ENCODE results near the gene PRDM16. TPM values are rescaled to one million over a fixed set of nuclear protein-coding genes. Genes with fewer than 3 reads are reported as not detected.
"Not testable (repeated sequence)": the region's sequence is repeated elsewhere in the genome, so short reads cannot be mapped to it uniquely, and the experiment has no call there.

Gene PRDM16
- total RNA-seq, 1 experiment from 2014 or later: 6.1 TPM

DNA sequence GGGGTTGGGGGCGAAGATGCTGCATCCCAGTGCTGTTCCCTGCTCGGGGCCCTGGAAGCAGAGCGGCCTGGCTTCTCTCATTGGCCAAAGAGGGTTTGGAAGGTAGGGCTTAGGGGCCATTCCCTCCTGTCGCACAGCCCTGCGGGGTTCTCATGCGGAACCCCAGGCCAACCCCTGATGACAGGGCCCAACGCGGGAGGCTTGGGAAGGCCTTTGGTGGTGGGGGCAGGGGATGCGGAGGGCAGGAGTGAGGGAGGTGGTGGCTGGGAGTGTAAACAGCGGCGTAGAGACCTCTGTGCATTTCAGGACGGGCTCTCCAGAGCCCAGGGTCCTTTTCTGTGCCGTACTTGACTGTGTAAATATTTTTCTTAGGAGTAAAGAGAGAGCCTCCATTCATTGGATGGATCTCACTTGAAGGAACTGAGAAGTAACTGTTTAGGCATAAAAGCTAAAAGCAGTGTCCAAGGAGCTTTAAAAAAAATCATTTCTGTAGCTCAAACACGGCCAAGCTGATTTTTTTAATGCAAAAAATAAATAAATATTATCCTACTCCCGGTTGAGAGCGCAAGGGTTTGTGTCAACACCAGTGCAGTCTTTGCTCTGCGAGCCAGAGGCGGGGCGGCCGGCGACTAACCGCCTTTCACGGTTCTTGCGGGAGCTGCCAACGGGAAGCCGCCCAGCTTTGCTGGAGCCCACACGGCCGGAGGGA is 169.1 kb downstream of the PRDM16 start:
- RAD21 ChIA-PET (ENCODE audit: low non-redundant PET in 1 of 2, low total read pairs in 2 of 2, uncharacterized antibody in 2 of 2, unreplicated experiment in 2 of 2): interaction anchor here in 1 of 2 experiments (0.5 kb wide), 1 partner anchor 1678 kb away, joined by 3 read pairs; no protein-coding TSS in a partner anchor
- Histone ChIP-seq H4K20me1 (ENCODE audit: insufficient read depth) (no peaks in the 10 kb centered on the region), H3K27ac (ENCODE audit: low read depth, low read length) (no peak overlapping the region), H3K9me3 (ENCODE audit: control insufficient read depth in 1 of 2, insufficient read depth in 1 of 2, low read depth in 1 of 2, low read length in 2 of 2) (no peaks in the 10 kb centered on the region), H3K36me3 (ENCODE audit: control insufficient read depth in 1 of 2, insufficient read depth in 2 of 2, low read length in 2 of 2) (no peaks in the 10 kb centered on the region), H3K4me1 (ENCODE audit: control insufficient read depth in 1 of 2, insufficient read depth in 2 of 2, low read length in 2 of 2) (no peaks in the 10 kb centered on the region), H3K79me2 (ENCODE audit: insufficient read depth, low read length) (no peaks in the 10 kb centered on the region), H2AFZ (ENCODE audit: low read depth, low read length, poor library complexity, severe bottlenecking) (no peak overlapping the region), H3K9me2 (ENCODE audit: insufficient read depth) (no peaks in the 10 kb centered on the region), H3K9ac (ENCODE audit: low read length) (no peak overlapping the region), H3K4me3 (replicated peaks in 1 of 2; ENCODE audit: low read depth in 1 of 2, low read length in 2 of 2) (no peak overlapping the region), H3K27me3 (ENCODE audit: insufficient read depth, low read length) (no peaks in the 10 kb centered on the region), H3K4me2 (ENCODE audit: low read length) (no peak overlapping the region)
- BruUV-seq (replicated peaks): no TSS peak
- DNase-seq (ENCODE audit: low read depth, low spot score): no peak
- TF ChIP-seq JUND (IDR thresholded peaks at IDR 0.05) (no peak), SRF (IDR thresholded peaks at IDR 0.05; ENCODE audit: low read depth) (no peak), EZH2 (IDR thresholded peaks at IDR 0.05) (no peak), ELF1 (IDR thresholded peaks at IDR 0.05; ENCODE audit: borderline replicate concordance, low read depth) (no peak), TCF7L2 (IDR thresholded peaks at IDR 0.05; ENCODE audit: borderline replicate concordance, extremely low read depth, insufficient read depth, insufficient read length) (no peak), CEBPB (IDR thresholded peaks at IDR 0.05; ENCODE audit: low read depth) (no peak)
- no peak for ATAC-seq
- CTCF ChIA-PET: no interaction called here
- intact Hi-C loops (cut with micrococcal nuclease): no loop called here
- POLR2A ChIA-PET: no interaction called here

DNA sequence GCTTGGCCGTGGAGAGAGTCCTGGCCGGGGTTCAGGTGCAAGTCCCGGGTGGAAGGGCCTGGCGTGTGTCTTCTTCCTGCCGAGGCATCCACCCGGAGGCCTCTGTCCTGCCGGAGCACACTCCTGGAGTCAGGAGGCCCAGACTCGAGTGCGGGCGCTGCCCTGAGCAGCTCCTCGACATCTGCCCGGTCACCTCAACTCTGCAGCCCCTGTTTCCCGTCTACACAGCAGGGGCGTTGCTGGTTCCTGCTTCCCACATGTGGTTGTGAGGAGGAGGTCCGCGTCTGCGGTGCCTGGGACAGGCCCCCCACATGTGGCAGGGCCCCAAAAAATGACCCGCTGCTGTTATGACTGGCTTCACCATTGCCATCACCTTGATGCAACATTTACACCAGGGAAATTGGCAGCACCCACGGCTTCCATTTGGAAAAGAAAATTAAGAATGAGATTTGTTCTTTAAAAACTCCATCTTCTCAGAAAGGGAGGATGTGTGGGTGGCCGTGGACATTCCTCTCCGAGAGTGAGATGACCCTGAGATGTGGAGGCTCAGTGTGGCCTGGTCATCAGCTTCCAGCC is 169.8 kb downstream of the PRDM16 start:
- Histone ChIP-seq H3K9ac (ENCODE audit: low read length) (no peak overlapping the region), H4K20me1 (ENCODE audit: insufficient read depth) (no peaks in the 10 kb centered on the region), H3K4me1 (ENCODE audit: control insufficient read depth in 1 of 2, insufficient read depth in 2 of 2, low read length in 2 of 2) (no peaks in the 10 kb centered on the region), H3K4me3 (replicated peaks in 1 of 2; ENCODE audit: low read depth in 1 of 2, low read length in 2 of 2) (no peak overlapping the region), H3K9me3 (ENCODE audit: control insufficient read depth in 1 of 2, insufficient read depth in 1 of 2, low read depth in 1 of 2, low read length in 2 of 2) (no peaks in the 10 kb centered on the region), H3K27ac (ENCODE audit: low read depth, low read length) (no peak overlapping the region), H3K36me3 (ENCODE audit: control insufficient read depth in 1 of 2, insufficient read depth in 2 of 2, low read length in 2 of 2) (no peaks in the 10 kb centered on the region), H3K9me2 (ENCODE audit: insufficient read depth) (no peaks in the 10 kb centered on the region), H3K4me2 (ENCODE audit: low read length) (no peak overlapping the region), H3K79me2 (ENCODE audit: insufficient read depth, low read length) (no peaks in the 10 kb centered on the region), H3K27me3 (ENCODE audit: insufficient read depth, low read length) (no peaks in the 10 kb centered on the region), H2AFZ (ENCODE audit: low read depth, low read length, poor library complexity, severe bottlenecking) (no peak overlapping the region)
- ChIA-PET CTCF (no interaction called here), RAD21 (ENCODE audit: low non-redundant PET in 1 of 2, low total read pairs in 2 of 2, uncharacterized antibody in 2 of 2, unreplicated experiment in 2 of 2) (interaction anchor here in 1 of 2 experiments (0.5 kb wide), 1 partner anchor 1677 kb away, joined by 3 read pairs; no protein-coding TSS in a partner anchor), POLR2A (no interaction called here)
- TF ChIP-seq CEBPB (IDR thresholded peaks at IDR 0.05; ENCODE audit: low read depth) (no peak), POLR2A (IDR thresholded peaks at IDR 0.05; ENCODE audit: borderline replicate concordance, extremely low read depth, insufficient read depth, insufficient read length) (no peak)
- ATAC-seq (no peak), DNase-seq (ENCODE audit: low read depth, low spot score) (no peak)
- intact Hi-C loops (cut with micrococcal nuclease): no loop called here
- BruUV-seq (replicated peaks): no TSS peak

DNA sequence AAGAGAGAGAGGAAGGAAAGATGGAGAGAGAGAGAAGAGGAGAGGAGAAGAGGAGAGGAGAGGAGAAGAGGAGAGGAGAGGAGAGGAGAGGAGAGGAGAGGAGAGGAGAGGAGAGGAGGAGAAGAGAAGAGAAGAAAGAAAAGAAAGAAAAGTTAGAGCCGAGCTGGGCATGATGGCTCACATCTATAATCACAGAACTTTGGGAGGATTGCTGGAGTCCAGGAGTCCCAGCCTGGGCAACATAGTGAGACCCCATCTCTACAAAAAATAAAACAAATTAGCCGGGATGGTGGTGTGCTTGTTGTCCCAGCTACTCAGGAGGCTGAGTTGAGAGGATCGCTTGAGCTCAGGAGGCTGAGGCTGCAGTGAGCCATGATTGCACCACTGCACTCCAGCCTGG is 171.0 kb downstream of the PRDM16 start:
- H3K4me3 ChIP-seq (replicated peaks in 1 of 2; ENCODE audit: low read depth in 1 of 2, low read length in 2 of 2); H3K36me3 ChIP-seq (ENCODE audit: control insufficient read depth in 1 of 2, insufficient read depth in 2 of 2, low read length in 2 of 2); H3K4me2 ChIP-seq (ENCODE audit: low read length); ATAC-seq; H3K9ac ChIP-seq (ENCODE audit: low read length); H3K79me2 ChIP-seq (ENCODE audit: insufficient read depth, low read length); DNase-seq (ENCODE audit: low read depth, low spot score); H3K9me2 ChIP-seq (ENCODE audit: insufficient read depth); CTCF ChIA-PET; BruUV-seq (replicated peaks); H2AFZ ChIP-seq (ENCODE audit: low read depth, low read length, poor library complexity, severe bottlenecking); H3K9me3 ChIP-seq (ENCODE audit: control insufficient read depth in 1 of 2, insufficient read depth in 1 of 2, low read depth in 1 of 2, low read length in 2 of 2); H3K27ac ChIP-seq (ENCODE audit: low read depth, low read length); H3K27me3 ChIP-seq (ENCODE audit: insufficient read depth, low read length); H3K4me1 ChIP-seq (ENCODE audit: control insufficient read depth in 1 of 2, insufficient read depth in 2 of 2, low read length in 2 of 2); POLR2A ChIA-PET; intact Hi-C loops (cut with micrococcal nuclease); H4K20me1 ChIP-seq (ENCODE audit: insufficient read depth): not testable (repeated sequence)
- RAD21 ChIA-PET (ENCODE audit: low non-redundant PET in 1 of 2, low total read pairs in 2 of 2, uncharacterized antibody in 2 of 2, unreplicated experiment in 2 of 2): interaction anchor here in 1 of 2 experiments (0.7 kb wide), 1 partner anchor 110 kb away, joined by 3 read pairs; no protein-coding TSS in a partner anchor
